Activated CD8-positive, alpha-beta memory T cell treated with anti-CD3 and anti-CD28 coated beads, Interleukin-2, amount 10 ng/mL, durations not matched to agents 7 days and 5 days (primary cell): ENCODE data around the gene SYCE3. TPM values are rescaled to one million over a fixed set of nuclear protein-coding genes. Genes with fewer than 3 reads are reported as not detected.

Source experiments
- ATAC-seq: fragments of 150-1000 bp; cut with Tn5 transposase; one replicate; pipeline ENCODE4 v1.10.0; 2021; ENCODE audit warnings: moderate library complexity
- CTCF ChIA-PET: fragments of 350-600 bp; sonication (Branson Sonifier 250); formaldehyde crosslinking; loops from one replicate; lab custom pipeline; 2021; ENCODE audit warnings: antibody characterized with exemption; lab: Charles Lee
- DNase-seq: peaks from one replicate; pipeline ENCODE4 v3.0.0-alpha.2; 2020
- H3K27ac Mint-ChIP-seq: one replicate; pipeline ENCODE4 v1.8.0; 2021; ENCODE audit warnings: mild to moderate bottlenecking, mixed read lengths
- H3K27me3 Mint-ChIP-seq: one replicate; pipeline ENCODE4 v1.8.0; 2021; ENCODE audit warnings: mixed read lengths
- H3K36me3 Mint-ChIP-seq: one replicate; pipeline ENCODE4 v1.8.0; 2021; ENCODE audit warnings: mild to moderate bottlenecking, mixed read lengths
- H3K4me1 Mint-ChIP-seq: one replicate; pipeline ENCODE4 v1.8.0; 2021; ENCODE audit warnings: mixed read lengths
- H3K4me3 Mint-ChIP-seq: one replicate; pipeline ENCODE4 v1.8.0; 2021; ENCODE audit warnings: mild to moderate bottlenecking, moderate library complexity, mixed read lengths
- H3K9me3 Mint-ChIP-seq: one replicate; pipeline ENCODE4 v1.8.0; 2022; ENCODE audit warnings: low read depth, mixed read lengths
- total RNA-seq, 2 experiments: library from RNA; stranded (reverse); gene quantifications; one replicate each; pipeline ENCODE4 v1.2.3, GENCODE V29; 2021

Gene SYCE3
- total RNA-seq, 2 experiments from 2014 or later: 0.76 to 0.96 TPM

DNA sequence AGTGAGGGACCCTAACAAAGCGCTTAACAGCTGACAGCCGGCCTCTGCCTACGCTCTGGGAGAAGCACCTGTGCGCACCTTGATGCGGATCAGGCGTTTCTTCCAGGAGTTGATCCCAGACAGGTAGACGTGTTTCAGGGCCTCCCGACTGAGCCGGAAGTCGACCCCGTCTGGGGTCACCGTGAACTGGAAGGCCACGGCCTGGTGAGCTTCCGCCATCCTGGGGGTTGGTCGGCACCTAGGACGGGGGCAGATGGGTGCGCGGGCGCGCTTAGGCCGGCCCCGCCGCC, 14.9 kb upstream of the SYCE3 start:
- H3K27me3 Mint-ChIP-seq: no peaks in the 10 kb centered on the region
- ATAC-seq (no peak), DNase-seq (no peak)
- H3K27ac Mint-ChIP-seq: no peak overlapping the region
- peaks cover 23% of the 10 kb centered on the region for H3K4me1 Mint-ChIP-seq
- no peak overlapping the region for H3K4me3 Mint-ChIP-seq
- CTCF ChIA-PET: interaction anchor here (1.0 to 3.6 kb wide), 2 partner anchors 15 kb away, joined by 4 to 24 read pairs; partner anchors contain the start of gene SYCE3
- H3K9me3 Mint-ChIP-seq: no peaks in the 10 kb centered on the region
- peaks cover 17% of the 10 kb centered on the region for H3K36me3 Mint-ChIP-seq

DNA sequence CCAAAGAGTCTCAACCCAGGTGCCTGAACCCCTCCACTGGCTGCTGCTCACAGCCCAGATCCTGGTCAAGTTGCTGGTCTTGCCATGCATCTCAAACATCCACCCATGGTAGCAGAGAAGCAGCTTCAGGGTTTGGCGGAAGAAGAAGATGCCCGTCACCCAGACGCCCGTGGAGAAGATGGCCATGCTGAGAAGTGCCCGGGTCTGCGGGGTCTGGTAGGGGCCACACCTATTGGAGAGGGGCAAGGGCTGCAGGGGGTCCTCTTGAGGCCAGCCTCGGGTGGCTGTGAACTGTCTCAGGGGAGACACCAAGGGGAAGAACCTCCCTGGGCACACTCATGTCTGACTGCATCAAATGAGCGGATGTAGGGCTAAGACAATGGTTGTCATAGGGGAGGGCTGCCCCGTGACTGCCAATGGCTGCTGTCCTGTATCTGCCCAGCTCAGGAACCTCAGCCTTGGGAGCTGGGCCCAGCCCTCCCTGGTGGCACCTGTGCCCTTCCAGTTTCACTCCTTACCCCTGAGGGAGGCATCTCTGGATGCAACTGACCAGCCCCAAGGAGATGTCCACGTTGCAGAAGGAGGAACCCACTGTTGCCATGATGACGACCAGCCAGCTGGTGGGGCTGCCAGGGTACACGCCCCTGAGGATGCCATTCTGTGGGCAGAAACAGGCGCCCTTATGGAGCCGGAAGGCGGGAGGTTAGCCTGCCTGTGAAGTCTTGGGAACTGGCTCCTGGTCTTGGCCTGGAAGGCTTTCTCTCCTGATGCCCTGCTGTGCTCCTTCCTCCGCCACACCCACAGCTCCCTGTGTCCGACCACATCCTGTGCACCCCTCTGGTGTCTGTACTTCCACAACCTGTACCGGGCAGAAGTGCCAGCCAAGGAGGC, 14.3 kb upstream of the SYCE3 start:
- no peak for DNase-seq
- CTCF ChIA-PET: interaction anchor here (3.0 to 3.6 kb wide), 2 partner anchors 14 to 44 kb away, joined by 10 to 24 read pairs; partner anchors contain the start of gene SYCE3
- Mint-ChIP-seq H3K27ac (no peak overlapping the region), H3K27me3 (no peaks in the 10 kb centered on the region), H3K36me3 (peaks cover 19% of the 10 kb centered on the region), H3K4me1 (peaks cover 23% of the 10 kb centered on the region), H3K9me3 (no peaks in the 10 kb centered on the region), H3K4me3 (no peak overlapping the region)
- no peak for ATAC-seq

DNA sequence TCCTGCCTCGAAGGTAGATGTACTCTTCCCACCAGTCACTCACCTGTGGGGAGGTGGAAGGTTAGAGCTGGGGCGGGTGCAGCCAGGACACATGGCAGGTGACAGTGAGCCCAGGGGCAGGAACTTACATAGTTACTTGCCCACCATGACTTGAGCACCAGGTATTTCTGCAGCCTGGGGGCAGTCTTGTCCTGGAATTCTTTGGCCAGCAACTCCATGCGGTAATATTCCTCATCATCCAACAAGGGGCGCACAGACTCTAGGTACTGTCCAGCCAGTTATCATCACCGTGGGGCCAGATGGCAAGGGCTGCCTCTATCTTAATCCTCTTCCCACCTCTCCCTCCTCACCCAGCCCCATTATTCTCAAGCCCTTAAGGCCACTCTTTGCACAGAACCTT, 13.4 kb upstream of the SYCE3 start:
- H3K9me3 Mint-ChIP-seq: no peaks in the 10 kb centered on the region
- no peaks in the 10 kb centered on the region for H3K27me3 Mint-ChIP-seq
- H3K4me3 Mint-ChIP-seq: no peak overlapping the region
- H3K36me3 Mint-ChIP-seq: peaks cover 21% of the 10 kb centered on the region
- ATAC-seq: no peak
- no peak overlapping the region for H3K27ac Mint-ChIP-seq
- CTCF ChIA-PET: interaction anchor here (1.2 to 3.6 kb wide), 3 partner anchors 10 to 45 kb away, joined by 3 to 24 read pairs (median 10); partner anchors contain the start of gene SYCE3
- no peak for DNase-seq
- H3K4me1 Mint-ChIP-seq: peaks cover 14% of the 10 kb centered on the region

DNA sequence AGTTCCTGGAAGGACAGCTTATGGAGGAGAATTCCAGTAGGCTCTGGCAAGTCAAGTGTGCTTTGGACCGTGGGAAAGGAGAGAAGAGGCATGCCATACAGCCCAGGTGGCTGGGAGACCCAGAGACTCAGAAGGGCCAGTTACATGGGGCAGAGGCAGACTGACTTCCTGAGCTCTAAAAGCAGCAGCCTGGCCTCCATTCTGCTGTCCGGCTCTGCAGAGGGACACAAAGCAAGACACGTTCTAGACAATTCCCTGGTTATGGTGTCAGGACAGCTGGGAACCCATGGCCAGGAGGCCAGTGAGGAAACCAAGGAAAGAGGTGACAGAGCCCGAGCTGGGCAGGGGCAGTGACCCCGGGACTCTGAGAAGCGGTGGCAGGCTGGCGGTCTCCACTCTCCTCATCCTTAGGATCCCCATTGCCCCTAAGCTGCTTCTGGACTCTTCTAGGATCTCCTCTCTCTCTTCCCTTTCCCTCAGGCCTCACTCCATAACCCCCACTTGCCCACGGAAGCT, 12.8 kb upstream of the SYCE3 start:
- DNase-seq: no peak
- CTCF ChIA-PET: interaction anchor here (1.2 to 3.6 kb wide), 4 partner anchors 9 to 45 kb away, joined by 3 to 24 read pairs (median 6); partner anchors contain the start of gene SYCE3
- no peaks in the 10 kb centered on the region for H3K27me3 Mint-ChIP-seq
- H3K4me1 Mint-ChIP-seq: peaks cover 10% of the 10 kb centered on the region
- H3K27ac Mint-ChIP-seq: peak overlapping the region; percentile 20
- no peak for ATAC-seq
- no peak overlapping the region for H3K4me3 Mint-ChIP-seq
- H3K9me3 Mint-ChIP-seq: no peaks in the 10 kb centered on the region
- peaks cover 22% of the 10 kb centered on the region for H3K36me3 Mint-ChIP-seq

DNA sequence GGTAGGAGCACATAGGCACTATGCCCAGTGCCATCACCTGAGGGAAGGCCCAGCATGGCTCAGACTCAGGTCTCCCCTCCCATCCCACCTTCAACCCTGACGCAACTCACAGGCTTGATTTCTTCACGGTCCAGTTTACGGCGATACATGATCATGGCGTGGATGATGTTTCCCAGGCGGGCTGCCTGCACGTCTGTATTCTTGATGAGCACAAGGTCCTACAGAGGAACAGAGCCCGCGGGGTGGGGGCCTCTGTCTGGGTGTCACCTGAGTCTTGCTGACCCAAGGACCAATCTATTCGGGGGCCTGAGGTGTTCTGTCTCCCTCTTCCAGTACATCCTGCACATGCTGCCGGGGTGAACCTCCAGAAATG, 11.7 kb upstream of the SYCE3 start:
- no peak overlapping the region for H3K4me3 Mint-ChIP-seq
- CTCF ChIA-PET: interaction anchor here (1.5 to 3.6 kb wide), 3 partner anchors 11 to 47 kb away, joined by 3 to 24 read pairs (median 10); partner anchors contain the start of gene SYCE3

DNA sequence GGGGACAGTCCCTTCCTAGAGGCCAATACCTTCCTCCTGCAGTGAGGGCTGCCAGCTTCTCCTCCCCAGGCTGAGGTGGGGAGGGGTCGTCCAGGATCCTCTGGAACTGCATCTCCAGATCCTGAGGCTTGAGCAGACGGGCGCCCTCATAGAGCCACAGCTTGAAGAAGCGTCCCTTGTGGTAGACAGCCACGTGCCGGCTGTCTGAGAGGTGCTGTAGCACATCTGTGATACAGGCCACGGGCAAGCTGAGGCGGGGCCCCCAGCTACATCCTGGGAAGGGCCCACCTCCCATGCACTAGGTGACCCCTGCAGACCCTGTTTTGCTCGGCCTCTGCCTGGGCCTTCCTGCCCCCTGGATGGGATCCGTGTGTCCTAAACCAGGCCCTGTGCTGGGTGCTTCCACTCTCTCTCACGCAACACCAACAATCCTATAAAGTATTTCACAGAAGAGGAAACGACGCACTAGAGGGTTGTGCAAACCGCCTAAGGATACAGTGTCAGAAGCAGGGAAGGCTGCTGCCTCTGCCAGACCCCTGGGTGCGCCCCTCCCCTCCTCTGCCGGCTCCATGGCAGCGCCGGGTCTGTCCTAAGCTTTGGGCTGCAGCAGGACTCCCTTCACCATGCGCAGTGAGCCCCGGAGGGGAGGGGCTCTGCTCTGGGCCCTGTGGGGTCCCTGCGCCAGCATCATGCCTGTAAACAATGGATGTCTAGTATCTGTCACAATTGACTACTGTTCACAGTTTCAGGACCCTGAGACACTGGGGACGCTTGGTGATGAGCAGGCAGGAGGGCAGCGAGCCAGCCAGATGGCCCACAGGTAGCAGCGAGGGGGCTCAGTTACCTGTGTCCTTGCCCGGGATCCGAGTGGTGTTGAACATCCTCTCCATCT, 11.0 kb upstream of the SYCE3 start:
- ATAC-seq: no peak
- Mint-ChIP-seq H3K9me3 (no peaks in the 10 kb centered on the region), H3K27me3 (no peaks in the 10 kb centered on the region), H3K4me3 (no peak overlapping the region), H3K36me3 (peaks cover 19% of the 10 kb centered on the region), H3K27ac (no peak overlapping the region), H3K4me1 (peaks cover 7% of the 10 kb centered on the region)
- no peak for DNase-seq
- CTCF ChIA-PET: interaction anchor here (1.5 to 3.6 kb wide), 4 partner anchors 11 to 47 kb away, joined by 3 to 24 read pairs (median 9); partner anchors contain the start of gene SYCE3

More for the DNA sequence above, 11.7 kb upstream of the SYCE3 start:
- Mint-ChIP-seq H3K27ac (no peak overlapping the region), H3K27me3 (no peaks in the 10 kb centered on the region), H3K4me1 (peaks cover 7% of the 10 kb centered on the region), H3K36me3 (peaks cover 17% of the 10 kb centered on the region), H3K9me3 (no peaks in the 10 kb centered on the region)
- ATAC-seq: no peak
- DNase-seq: no peak

DNA sequence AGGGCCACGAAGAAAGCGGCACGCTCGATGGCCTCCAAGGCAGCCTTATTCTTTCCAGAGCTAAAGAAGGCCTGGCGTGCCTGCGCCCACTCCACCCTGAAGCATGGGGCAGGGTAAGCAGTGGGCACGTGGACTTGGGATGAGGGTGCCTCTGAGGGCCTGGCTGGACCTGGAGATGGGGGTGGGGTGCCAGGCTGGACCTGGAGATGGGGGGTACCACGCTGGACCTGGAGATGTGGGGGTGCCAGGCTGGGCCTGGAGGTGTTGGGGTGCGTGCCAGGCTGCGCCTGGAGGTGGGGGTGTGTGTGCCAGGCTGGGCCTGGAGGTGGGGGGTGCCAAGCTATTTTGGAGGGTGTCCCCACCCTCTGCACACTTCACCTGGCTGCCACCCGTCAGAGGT, 10.2 kb upstream of the SYCE3 start:
- H3K4me1 Mint-ChIP-seq: peaks cover 7% of the 10 kb centered on the region
- peaks cover 21% of the 10 kb centered on the region for H3K36me3 Mint-ChIP-seq
- ATAC-seq (no peak), DNase-seq (no peak)
- H3K9me3 Mint-ChIP-seq: no peaks in the 10 kb centered on the region
- H3K27me3 Mint-ChIP-seq: no peaks in the 10 kb centered on the region
- H3K4me3 Mint-ChIP-seq: no peak overlapping the region
- no peak overlapping the region for H3K27ac Mint-ChIP-seq
- CTCF ChIA-PET: interaction anchor here (0.8 to 2.0 kb wide), 3 partner anchors 10 to 48 kb away, joined by 3 to 11 read pairs (median 7); partner anchors contain the start of gene SYCE3

DNA sequence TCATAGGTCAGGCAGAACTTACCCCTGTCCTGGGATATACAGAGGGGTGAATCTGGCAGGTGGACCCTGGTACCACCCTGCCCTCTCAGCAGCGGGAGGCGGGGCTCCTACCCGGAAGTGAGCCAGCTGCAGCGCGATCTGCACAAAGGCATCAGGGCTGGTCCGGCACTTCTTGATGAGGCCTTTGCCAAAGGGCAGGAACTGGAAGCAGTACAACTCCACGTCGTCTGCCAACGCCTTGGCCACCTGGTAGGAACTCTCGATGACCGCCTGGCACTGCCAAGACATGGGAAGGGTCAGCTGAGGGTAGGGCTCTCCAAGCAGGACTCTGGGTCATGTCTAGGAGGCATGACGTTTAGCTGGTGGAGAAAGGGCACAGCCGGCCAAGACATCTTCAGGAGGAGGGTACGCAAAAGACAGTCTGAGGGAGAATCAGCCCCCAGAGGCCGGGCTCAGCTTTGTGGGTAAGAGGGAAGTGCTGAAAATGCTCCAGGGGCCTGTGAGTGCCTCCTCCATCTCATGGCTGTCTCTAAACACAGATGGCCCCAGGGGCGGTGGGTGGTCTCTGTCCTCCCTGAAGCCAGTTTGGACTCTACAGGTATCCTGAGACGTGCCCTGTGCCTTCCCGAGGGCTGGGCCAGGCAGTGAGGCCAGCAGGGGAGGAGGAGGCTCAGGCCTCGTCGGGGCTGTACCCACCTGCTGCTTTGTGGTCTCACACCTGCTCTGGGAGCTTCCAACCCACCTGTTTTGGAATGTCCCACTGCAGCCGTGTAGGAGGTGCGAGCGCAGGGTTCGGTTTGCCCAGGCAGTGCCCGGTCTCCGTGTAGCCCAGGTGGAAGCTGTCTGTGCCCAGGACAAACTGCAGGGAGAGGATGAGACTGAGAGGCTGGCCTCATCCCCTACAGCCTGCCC, 8.8 kb upstream of the SYCE3 start:
- Mint-ChIP-seq H3K27me3 (no peaks in the 10 kb centered on the region), H3K4me1 (no peaks in the 10 kb centered on the region), H3K4me3 (no peak overlapping the region), H3K27ac (no peak overlapping the region), H3K36me3 (peaks cover 24% of the 10 kb centered on the region), H3K9me3 (no peaks in the 10 kb centered on the region)
- CTCF ChIA-PET: interaction anchor here (2.0 kb wide), 2 partner anchors 9 to 49 kb away, joined by 7 to 11 read pairs; partner anchors contain the start of gene SYCE3
- no peak for DNase-seq
- no peak for ATAC-seq

DNA sequence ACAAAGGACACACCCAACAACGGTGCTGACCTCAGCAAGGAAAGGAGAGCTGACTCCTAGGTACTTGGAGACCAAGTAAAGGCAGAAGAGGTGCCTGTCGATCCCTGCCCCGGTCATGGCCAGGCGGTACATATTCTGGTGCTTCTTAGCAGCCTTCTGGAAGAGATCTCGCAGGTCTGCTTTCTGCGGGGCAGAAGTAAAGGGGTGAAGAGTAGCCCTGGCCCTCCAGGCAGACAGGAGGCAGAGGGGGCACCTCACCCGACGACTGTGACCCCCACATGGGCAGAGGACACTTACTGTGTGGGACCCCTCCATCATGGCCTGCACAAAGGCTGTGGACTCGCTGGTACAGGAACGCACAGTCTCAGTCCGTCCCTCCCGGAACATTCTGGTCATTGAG, 8.1 kb upstream of the SYCE3 start:
- Mint-ChIP-seq H3K9me3 (no peaks in the 10 kb centered on the region), H3K4me1 (no peaks in the 10 kb centered on the region), H3K27me3 (no peaks in the 10 kb centered on the region), H3K27ac (no peak overlapping the region), H3K36me3 (peaks cover 24% of the 10 kb centered on the region), H3K4me3 (no peak overlapping the region)
- DNase-seq (no peak), ATAC-seq (no peak)
- CTCF ChIA-PET: no interaction called here

DNA sequence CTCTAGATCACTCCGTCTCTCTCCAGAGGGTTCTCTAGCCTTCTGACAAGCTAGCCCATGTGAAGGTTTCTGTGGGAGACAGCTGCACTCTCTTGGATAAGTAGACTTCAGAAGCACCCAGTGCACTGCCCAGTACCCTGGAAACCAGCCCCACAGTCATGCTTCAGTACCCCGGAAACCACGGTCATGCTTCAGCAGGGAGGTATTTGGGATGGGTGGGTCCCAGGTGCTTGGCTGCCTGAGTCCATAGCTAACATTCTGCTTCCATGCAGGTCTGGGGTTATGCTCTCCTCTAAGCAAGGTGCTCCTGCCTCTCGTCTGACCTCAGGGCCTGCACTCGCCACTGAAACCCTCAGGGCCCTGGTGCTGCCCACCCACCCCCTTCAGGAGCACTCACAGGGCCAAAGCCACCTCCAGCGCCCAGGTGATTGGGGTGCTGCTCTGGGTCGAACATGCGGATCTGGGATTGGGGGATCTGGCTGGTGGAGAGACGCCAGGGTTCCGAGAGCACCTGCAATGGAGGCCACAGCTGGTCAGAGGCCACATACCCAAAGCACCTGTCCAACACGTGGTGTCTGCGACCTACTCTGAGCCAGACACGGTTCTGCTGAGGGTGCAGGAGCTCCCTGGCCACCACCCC, 7.3 kb upstream of the SYCE3 start:
- no peak for DNase-seq
- no peaks in the 10 kb centered on the region for H3K9me3 Mint-ChIP-seq
- H3K27me3 Mint-ChIP-seq: no peaks in the 10 kb centered on the region
- CTCF ChIA-PET: interaction anchor here (0.7 kb wide), 1 partner anchor 45 kb away, joined by 3 read pairs; the partner anchor contains the start of gene SCO2
- no peak for ATAC-seq
- H3K36me3 Mint-ChIP-seq: peaks cover 24% of the 10 kb centered on the region
- H3K4me1 Mint-ChIP-seq: no peaks in the 10 kb centered on the region
- H3K27ac Mint-ChIP-seq: no peak overlapping the region
- no peak overlapping the region for H3K4me3 Mint-ChIP-seq

DNA sequence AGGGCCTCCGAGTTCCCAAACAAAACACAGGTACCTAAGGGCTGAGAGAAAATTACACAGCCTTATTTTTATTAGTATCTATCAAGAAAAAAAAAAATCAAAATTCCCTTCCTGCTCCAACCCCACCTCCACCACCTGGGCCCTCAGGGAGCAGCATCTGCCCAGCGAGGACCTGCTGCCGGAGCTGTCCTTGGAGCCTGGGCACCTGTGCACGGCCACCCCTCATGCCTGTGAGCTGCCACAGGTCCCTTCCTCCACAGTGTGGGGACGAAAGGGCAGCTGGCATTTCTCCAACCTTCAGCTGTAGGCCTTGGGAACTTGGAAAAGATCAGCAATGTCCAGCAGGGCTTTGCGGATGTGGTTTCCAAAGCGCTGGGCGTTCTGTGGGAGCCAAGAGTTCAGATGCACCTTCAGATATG, 6.3 kb upstream of the SYCE3 start:
- no peak overlapping the region for H3K4me3 Mint-ChIP-seq
- H3K27ac Mint-ChIP-seq: no peak overlapping the region
- H3K36me3 Mint-ChIP-seq: peaks cover 21% of the 10 kb centered on the region
- peaks cover 4% of the 10 kb centered on the region for H3K27me3 Mint-ChIP-seq
- no peaks in the 10 kb centered on the region for H3K4me1 Mint-ChIP-seq
- CTCF ChIA-PET: interaction anchor here (0.7 kb wide), 2 partner anchors 24 to 44 kb away, joined by 3 to 4 read pairs; partner anchors contain the start of gene SCO2
- ATAC-seq (no peak), DNase-seq (no peak)
- no peaks in the 10 kb centered on the region for H3K9me3 Mint-ChIP-seq

DNA sequence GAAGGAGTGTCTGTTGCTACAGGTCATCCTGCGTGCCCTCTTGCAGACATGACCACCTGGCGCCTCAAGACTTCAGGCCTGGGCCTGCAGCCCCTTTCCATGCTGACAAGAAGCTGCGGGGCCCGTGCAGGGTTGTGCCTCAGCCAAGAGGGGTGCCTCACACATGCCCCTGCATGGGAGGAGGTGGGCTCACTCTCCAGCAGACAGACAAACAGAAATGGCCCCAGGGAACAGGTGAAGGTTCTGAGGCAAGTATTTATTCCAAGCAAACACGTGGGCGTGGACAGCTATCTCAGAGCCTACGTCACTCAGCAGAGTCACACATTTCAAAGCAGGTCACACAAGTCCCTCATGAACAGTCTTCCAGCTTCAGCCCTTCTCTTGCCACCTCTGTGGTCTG, 5.9 kb upstream of the SYCE3 start:
- Mint-ChIP-seq H3K9me3 (no peaks in the 10 kb centered on the region), H3K27ac (no peak overlapping the region), H3K4me3 (no peak overlapping the region), H3K4me1 (peaks cover 3% of the 10 kb centered on the region), H3K36me3 (peaks cover 21% of the 10 kb centered on the region), H3K27me3 (peaks cover 7% of the 10 kb centered on the region)
- ATAC-seq (no peak), DNase-seq (no peak)
- CTCF ChIA-PET: interaction anchor here (0.7 kb wide), 1 partner anchor 25 kb away, joined by 4 read pairs; no protein-coding TSS in a partner anchor
